Upper lobe of left lung (tissue), 4 donors: ENCODE measurements around the gene CTSL.
A peak's percentile ranks its signal among the peaks of the same experiment; 100 is the strongest.

Source experiments
- CTCF ChIP-seq, 6 experiments: fragments of 450-650 bp in 4 of 6; fragments of 200-600 bp in 2 of 6; sonication (generic) in 2 of 6; IDR thresholded peaks; one replicate each; pipeline ENCODE4 v1.5.1; 2016 to 2019; ENCODE audit warnings: antibody characterized with exemption in 6 of 6
- EP300 ChIP-seq, 4 donors: sonication (generic); formaldehyde crosslinking; IDR thresholded peaks; one replicate each; pipeline ENCODE4 v1.5.1; 2017; ENCODE audit warnings: antibody characterized with exemption in 4 of 4, control low read depth in 2 of 4
- POLR2A ChIP-seq, 4 donors: fragments of 450-650 bp; IDR thresholded peaks; one replicate each; pipeline ENCODE4 v1.5.1; 2016 to 2017; ENCODE audit warnings: antibody characterized with exemption in 4 of 4, mild to moderate bottlenecking in 2 of 4
- POLR2AphosphoS5 ChIP-seq, 2 donors: sonication (generic); formaldehyde crosslinking; IDR thresholded peaks; one replicate each; pipeline ENCODE4 v1.5.1; 2017; ENCODE audit warnings: antibody characterized with exemption in 2 of 2

- TF ChIP-seq CTCF (IDR thresholded peaks at IDR 0.05) (peak in 1 of 6 experiments; percentile 19), POLR2A (IDR thresholded peaks at IDR 0.05) (no peak), EP300 (IDR thresholded peaks at IDR 0.05) (no peak), POLR2AphosphoS5 (IDR thresholded peaks at IDR 0.05) (no peak)
These were observed 27.7 kb upstream of the CTSL start for GRCh38 chr9:87698069-87698809.
